Measurements from ENCODE around the gene ATXN1.
"Not testable (repeated sequence)": the region's sequence is repeated elsewhere in the genome, so short reads cannot be mapped to it uniquely, and the experiment has no call there.

ATXN1 gene

DNA sequence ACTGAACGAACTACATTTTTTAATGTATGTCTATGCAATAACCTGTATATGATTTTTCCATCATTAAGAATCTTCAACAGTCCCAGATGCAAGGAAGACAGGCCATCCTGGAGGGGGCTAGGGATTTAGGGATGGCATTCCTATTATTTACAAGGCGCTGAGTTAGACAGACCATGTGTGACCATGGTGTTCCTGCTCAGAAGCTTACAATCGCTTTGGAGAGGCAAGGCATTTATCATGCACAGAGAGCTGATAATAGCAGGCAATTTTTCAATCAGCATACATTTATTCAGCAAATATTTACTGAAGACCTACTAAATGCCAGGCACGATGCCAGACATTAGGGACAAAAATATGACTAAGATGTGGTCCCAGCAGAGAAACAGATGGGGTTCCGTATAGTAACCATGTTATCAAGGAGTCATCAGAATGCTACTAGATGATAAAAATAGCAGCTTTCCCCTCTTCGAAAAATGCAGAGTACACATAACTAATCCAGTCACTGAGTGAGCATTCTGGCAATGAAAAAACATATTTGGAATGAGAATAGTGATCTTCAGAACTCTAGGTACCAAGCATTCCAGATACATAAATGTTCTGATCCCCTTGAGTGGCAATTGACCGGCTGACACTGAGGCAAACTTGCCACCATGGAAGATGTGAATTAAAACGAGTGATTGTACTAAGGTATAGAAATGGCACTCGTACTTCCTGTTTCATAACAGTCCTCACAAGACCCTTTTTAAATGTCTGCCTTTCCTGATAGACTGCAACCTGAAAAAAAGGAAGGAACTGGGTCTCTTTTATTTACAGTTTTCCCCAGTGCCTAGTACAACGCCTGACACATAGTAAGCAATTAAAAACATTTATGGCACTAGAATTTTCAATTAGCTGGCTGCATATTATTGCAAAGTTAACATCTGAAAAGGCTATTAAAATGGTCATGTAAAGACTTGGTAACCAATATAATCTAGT is 135.7 kb downstream of the ATXN1 start:
- peak overlapping the region; percentile 10 for H3K27ac Mint-ChIP-seq
- no peaks in the 10 kb centered on the region for H3K27me3 Mint-ChIP-seq
- no peak overlapping the region for H3K4me3 Mint-ChIP-seq
- H3K36me3 Mint-ChIP-seq: peaks cover 9% of the 10 kb centered on the region
- peaks cover 16% of the 10 kb centered on the region for H3K4me1 Mint-ChIP-seq (ENCODE audit: low read depth)
- no peaks in the 10 kb centered on the region for H3K9me3 Mint-ChIP-seq (ENCODE audit: low read depth)

GRCh38 chr6:16624636-16625290 is 136.5 kb downstream of the ATXN1 start:
- Mint-ChIP-seq H3K36me3 (peaks cover 8% of the 10 kb centered on the region), H3K4me3 (no peak overlapping the region), H3K4me1 (ENCODE audit: low read depth) (peaks cover 22% of the 10 kb centered on the region), H3K9me3 (ENCODE audit: low read depth) (no peaks in the 10 kb centered on the region), H3K27me3 (no peaks in the 10 kb centered on the region), H3K27ac (no peak overlapping the region)

DNA sequence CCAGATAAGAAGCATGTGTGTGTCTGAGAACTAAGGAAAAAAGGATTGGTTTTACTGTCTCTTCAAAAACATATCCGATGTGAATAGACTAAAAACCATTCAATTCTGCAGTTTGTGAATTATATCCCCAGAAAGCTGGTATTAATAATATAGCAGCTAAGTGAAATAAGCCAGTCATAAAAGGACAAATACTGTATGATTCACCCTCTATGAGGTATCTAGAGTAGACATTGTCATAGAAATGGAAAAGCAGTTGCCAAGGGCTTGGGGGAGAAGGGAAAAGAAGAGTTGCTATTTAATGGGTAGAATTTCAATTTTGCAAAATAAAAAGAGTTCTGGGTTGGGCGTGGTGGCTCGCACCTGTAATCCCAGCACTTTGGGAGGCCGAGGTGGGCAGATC is 137.5 kb downstream of the ATXN1 start:
- Mint-ChIP-seq H3K36me3 (peaks cover 8% of the 10 kb centered on the region), H3K4me3 (no peak overlapping the region), H3K4me1 (ENCODE audit: low read depth) (peaks cover 23% of the 10 kb centered on the region), H3K27ac (peak overlapping the region; percentile 2), H3K27me3 (no peaks in the 10 kb centered on the region), H3K9me3 (ENCODE audit: low read depth) (no peaks in the 10 kb centered on the region)

DNA sequence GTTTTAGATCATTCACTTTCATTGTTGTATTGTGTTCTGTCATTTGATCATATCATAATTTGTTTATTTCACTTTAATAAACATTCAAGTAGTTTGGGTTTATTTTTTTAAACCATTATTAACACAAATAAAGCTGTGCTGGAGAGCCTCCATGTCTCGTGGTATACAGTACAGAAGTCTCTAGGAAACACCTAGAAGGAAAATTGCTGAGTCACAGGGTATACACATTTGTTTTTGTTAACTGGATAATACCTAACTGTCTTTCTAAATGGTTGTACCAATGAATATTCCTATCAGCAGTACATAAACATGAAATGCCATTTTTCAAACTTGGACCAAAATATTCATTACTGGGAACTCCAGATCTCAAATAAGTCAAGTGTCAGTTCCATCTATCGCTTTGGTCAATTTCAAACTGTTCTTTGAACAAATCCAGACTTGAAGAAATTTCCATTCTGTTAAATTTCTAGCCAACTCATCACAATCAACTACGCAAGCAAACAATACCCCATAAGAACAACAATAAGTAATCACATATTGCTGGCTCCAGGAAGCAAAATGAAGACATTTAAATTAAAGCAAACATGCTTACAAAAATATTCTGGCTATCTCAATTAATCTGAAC is 138.1 kb downstream of the ATXN1 start:
- no peaks in the 10 kb centered on the region for H3K27me3 Mint-ChIP-seq
- no peak overlapping the region for H3K4me3 Mint-ChIP-seq
- no peaks in the 10 kb centered on the region for H3K9me3 Mint-ChIP-seq (ENCODE audit: low read depth)
- H3K27ac Mint-ChIP-seq: no peak overlapping the region
- peaks cover 23% of the 10 kb centered on the region for H3K4me1 Mint-ChIP-seq (ENCODE audit: low read depth)
- H3K36me3 Mint-ChIP-seq: peaks cover 4% of the 10 kb centered on the region

GRCh38 chr6:16622193-16622592 is 139.1 kb downstream of the ATXN1 start:
- H3K27ac Mint-ChIP-seq: peak overlapping the region; percentile 66
- H3K9me3 Mint-ChIP-seq (ENCODE audit: low read depth): no peaks in the 10 kb centered on the region
- H3K27me3 Mint-ChIP-seq: no peaks in the 10 kb centered on the region
- H3K4me3 Mint-ChIP-seq: no peak overlapping the region
- H3K36me3 Mint-ChIP-seq: no peaks in the 10 kb centered on the region
- H3K4me1 Mint-ChIP-seq (ENCODE audit: low read depth): peaks cover 23% of the 10 kb centered on the region

- H3K9me3 Mint-ChIP-seq (ENCODE audit: low read depth): no peaks in the 10 kb centered on the region
- H3K36me3 Mint-ChIP-seq: peaks cover 2% of the 10 kb centered on the region
- peaks cover 23% of the 10 kb centered on the region for H3K4me1 Mint-ChIP-seq (ENCODE audit: low read depth)
- no peak overlapping the region for H3K27ac Mint-ChIP-seq
- H3K27me3 Mint-ChIP-seq: no peaks in the 10 kb centered on the region
- H3K4me3 Mint-ChIP-seq: no peak overlapping the region
These were observed 140.3 kb downstream of the ATXN1 start for GRCh38 chr6:16621002-16621401.

DNA sequence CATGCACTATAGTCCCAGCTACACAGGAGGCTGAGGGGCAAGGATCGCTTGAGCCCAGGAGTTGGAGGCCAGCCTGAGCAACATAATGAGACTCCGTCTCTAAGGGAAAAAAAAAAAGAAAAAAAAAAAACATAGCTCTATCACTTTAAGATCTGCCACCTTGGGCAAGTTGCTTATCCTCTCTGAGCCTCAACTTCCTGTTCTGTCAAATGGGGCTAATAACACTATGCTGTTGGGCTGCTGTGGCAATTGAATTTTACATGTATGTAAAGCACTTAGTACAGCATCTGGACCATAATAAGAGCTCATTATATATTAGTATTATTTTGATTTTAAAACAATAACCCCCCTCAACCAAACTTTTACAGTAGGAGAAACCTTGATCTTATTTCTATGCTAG is 141.5 kb downstream of the ATXN1 start:
- Mint-ChIP-seq H3K36me3 (peaks cover 2% of the 10 kb centered on the region), H3K4me3 (no peak overlapping the region), H3K9me3 (ENCODE audit: low read depth) (no peaks in the 10 kb centered on the region), H3K27ac (peak overlapping the region; percentile 51), H3K27me3 (no peaks in the 10 kb centered on the region), H3K4me1 (ENCODE audit: low read depth) (peaks cover 23% of the 10 kb centered on the region)

DNA sequence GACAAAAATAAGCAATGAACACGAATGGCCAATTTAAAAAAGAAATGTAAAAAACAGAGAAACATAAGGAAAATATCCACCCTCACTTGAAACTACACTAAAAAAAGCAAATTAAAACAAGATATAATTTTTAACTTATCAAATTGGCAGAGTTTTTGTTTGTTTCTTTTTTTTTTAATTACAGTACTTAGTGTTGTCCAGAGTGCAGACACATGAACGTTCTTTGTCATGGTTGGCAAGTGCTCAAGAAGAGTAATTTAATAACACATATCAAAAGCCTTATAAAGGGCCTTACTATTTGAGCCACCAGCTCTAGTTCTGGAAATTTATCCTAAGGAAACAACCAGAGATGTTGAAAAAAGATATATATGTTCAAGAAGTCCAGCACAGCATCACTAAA is 142.3 kb downstream of the ATXN1 start:
- peaks cover 23% of the 10 kb centered on the region for H3K4me1 Mint-ChIP-seq (ENCODE audit: low read depth)
- no peaks in the 10 kb centered on the region for H3K9me3 Mint-ChIP-seq (ENCODE audit: low read depth)
- H3K27ac Mint-ChIP-seq: no peak overlapping the region
- no peak overlapping the region for H3K4me3 Mint-ChIP-seq
- H3K36me3 Mint-ChIP-seq: peaks cover 2% of the 10 kb centered on the region
- no peaks in the 10 kb centered on the region for H3K27me3 Mint-ChIP-seq

DNA sequence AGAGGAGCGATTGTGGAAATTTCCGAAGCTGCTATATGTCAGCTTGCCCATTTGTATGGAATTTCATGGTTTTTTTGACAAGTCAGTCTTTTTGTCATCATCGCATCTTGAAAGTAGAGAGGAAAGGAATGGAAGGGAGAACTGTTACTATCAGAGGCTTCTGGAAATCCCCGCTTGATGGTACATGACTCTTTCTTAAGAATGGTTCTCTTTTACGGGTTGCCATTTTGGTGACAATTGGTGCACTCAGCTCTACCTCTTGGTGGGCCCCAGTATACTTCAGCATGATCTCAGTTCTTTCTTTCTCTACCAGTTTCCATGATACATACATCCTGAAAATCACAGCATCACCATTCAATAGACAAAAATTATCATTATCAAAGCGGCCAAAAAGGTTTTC is 146.0 kb downstream of the ATXN1 start:
- H3K36me3 Mint-ChIP-seq; H3K27me3 Mint-ChIP-seq; H3K4me1 Mint-ChIP-seq (ENCODE audit: low read depth); H3K9me3 Mint-ChIP-seq (ENCODE audit: low read depth); H3K4me3 Mint-ChIP-seq; H3K27ac Mint-ChIP-seq: not testable (repeated sequence)

GRCh38 chr6:16614143-16614542 is 147.1 kb downstream of the ATXN1 start:
- not testable (repeated sequence) for H3K27me3 Mint-ChIP-seq; H3K4me3 Mint-ChIP-seq; H3K27ac Mint-ChIP-seq; H3K36me3 Mint-ChIP-seq; H3K4me1 Mint-ChIP-seq (ENCODE audit: low read depth); H3K9me3 Mint-ChIP-seq (ENCODE audit: low read depth)

DNA sequence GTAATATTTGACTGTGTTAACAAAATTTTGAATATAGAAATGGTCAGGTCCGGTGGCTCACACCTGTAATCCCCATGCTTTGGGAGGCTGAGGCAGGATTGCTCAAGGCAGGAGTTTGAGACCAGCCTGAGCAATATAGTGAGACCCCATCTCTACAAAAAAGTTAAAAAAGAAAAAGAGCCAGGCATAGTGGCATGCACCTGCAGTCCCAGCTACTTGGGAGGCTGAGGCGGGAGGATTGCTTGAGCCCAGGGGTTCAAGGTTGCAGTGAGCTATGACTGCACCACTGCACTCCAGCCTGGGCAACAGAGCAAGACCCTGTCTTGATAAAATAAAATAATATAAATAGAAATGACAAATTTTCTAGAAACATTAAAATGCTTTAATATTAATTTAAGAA is 147.8 kb downstream of the ATXN1 start:
- not testable (repeated sequence) for H3K4me3 Mint-ChIP-seq; H3K27me3 Mint-ChIP-seq; H3K36me3 Mint-ChIP-seq; H3K27ac Mint-ChIP-seq; H3K9me3 Mint-ChIP-seq (ENCODE audit: low read depth); H3K4me1 Mint-ChIP-seq (ENCODE audit: low read depth)

- Mint-ChIP-seq H3K4me1 (ENCODE audit: low read depth) (peaks cover 9% of the 10 kb centered on the region), H3K36me3 (peaks cover 13% of the 10 kb centered on the region), H3K4me3 (no peak overlapping the region), H3K27ac (no peak overlapping the region), H3K9me3 (ENCODE audit: low read depth) (no peaks in the 10 kb centered on the region), H3K27me3 (no peaks in the 10 kb centered on the region)
These were observed 152.8 kb downstream of the ATXN1 start for GRCh38 chr6:16608444-16608843.

GRCh38 chr6:16602035-16602434 is 159.2 kb downstream of the ATXN1 start:
- no peaks in the 10 kb centered on the region for H3K27me3 Mint-ChIP-seq
- no peak overlapping the region for H3K4me3 Mint-ChIP-seq
- peaks cover 7% of the 10 kb centered on the region for H3K36me3 Mint-ChIP-seq
- H3K9me3 Mint-ChIP-seq (ENCODE audit: low read depth): no peaks in the 10 kb centered on the region
- H3K4me1 Mint-ChIP-seq (ENCODE audit: low read depth): peaks cover 40% of the 10 kb centered on the region
- H3K27ac Mint-ChIP-seq: peak overlapping the region; percentile 72

DNA sequence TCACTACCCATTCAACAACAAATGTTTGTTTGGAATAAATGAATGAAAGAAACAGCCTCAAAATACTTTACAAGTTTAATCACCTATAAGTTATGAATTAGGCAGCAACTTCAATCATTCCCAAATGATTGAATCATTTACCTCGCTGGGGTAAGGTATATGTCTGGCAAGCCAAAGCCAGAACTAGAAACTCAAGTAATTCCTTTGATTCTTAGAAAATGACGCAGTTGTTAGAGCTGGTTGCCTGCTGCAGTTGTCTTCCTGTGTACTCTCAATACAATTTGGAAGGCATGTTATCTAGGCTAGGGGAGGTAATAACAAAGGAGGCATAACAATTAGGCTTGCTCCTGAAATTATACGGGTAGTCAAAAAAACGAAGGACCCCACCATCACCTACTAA is 160.6 kb downstream of the ATXN1 start:
- H3K9me3 Mint-ChIP-seq (ENCODE audit: low read depth): no peaks in the 10 kb centered on the region
- H3K4me3 Mint-ChIP-seq: no peak overlapping the region
- H3K4me1 Mint-ChIP-seq (ENCODE audit: low read depth): peaks cover 40% of the 10 kb centered on the region
- peaks cover 7% of the 10 kb centered on the region for H3K36me3 Mint-ChIP-seq
- no peaks in the 10 kb centered on the region for H3K27me3 Mint-ChIP-seq
- no peak overlapping the region for H3K27ac Mint-ChIP-seq

GRCh38 chr6:16600026-16600425 is 161.2 kb downstream of the ATXN1 start:
- Mint-ChIP-seq H3K27me3 (no peaks in the 10 kb centered on the region), H3K4me1 (ENCODE audit: low read depth) (peaks cover 40% of the 10 kb centered on the region), H3K27ac (no peak overlapping the region), H3K9me3 (ENCODE audit: low read depth) (no peaks in the 10 kb centered on the region), H3K36me3 (peaks cover 10% of the 10 kb centered on the region), H3K4me3 (no peak overlapping the region)

All from activated naive CD8-positive, alpha-beta T cell (primary cell).